ENCODE data around the gene RBM44.

The RBM44 gene

GRCh38 chr2:237870126-237870525 lies 71.5 kb downstream of the RBM44 start:
- no peak for DNase-seq (ENCODE audit: low read depth in 2 of 2)

- DNase-seq (ENCODE audit: low read depth in 2 of 2), result no peak
These were observed 72.4 kb downstream of the RBM44 start for GRCh38 chr2:237870754-237871651.

GRCh38 chr2:237872178-237872887 lies 73.8 kb downstream of the RBM44 start:
- no peak for DNase-seq (ENCODE audit: low read depth in 2 of 2)

- DNase-seq (ENCODE audit: low read depth in 2 of 2), result no peak
These were observed 74.8 kb downstream of the RBM44 start for GRCh38 chr2:237873421-237873831.

- no peak for DNase-seq (ENCODE audit: low read depth in 2 of 2)
These were observed 75.4 kb downstream of the RBM44 start for GRCh38 chr2:237873897-237874551.

GRCh38 chr2:237874585-237875161 lies 76.1 kb downstream of the RBM44 start:
- DNase-seq (ENCODE audit: low read depth in 2 of 2), result no peak

GRCh38 chr2:237875256-237876060 lies 76.9 kb downstream of the RBM44 start:
- no peak for DNase-seq (ENCODE audit: low read depth in 2 of 2)

- DNase-seq (ENCODE audit: low read depth in 2 of 2), result no peak
These were observed 77.5 kb downstream of the RBM44 start for GRCh38 chr2:237876061-237876526.

GRCh38 chr2:237876532-237876931 lies 78.0 kb downstream of the RBM44 start:
- no peak for DNase-seq (ENCODE audit: low read depth in 2 of 2)

- no peak for DNase-seq (ENCODE audit: low read depth in 2 of 2)
These were observed 78.4 kb downstream of the RBM44 start for GRCh38 chr2:237876951-237877491.

GRCh38 chr2:237877576-237878307 lies 79.2 kb downstream of the RBM44 start:
- DNase-seq (ENCODE audit: low read depth in 2 of 2), result no peak

GRCh38 chr2:237878321-237879057 lies 79.9 kb downstream of the RBM44 start:
- no peak for DNase-seq (ENCODE audit: low read depth in 2 of 2)

GRCh38 chr2:237879058-237879430 lies 80.5 kb downstream of the RBM44 start:
- DNase-seq (ENCODE audit: low read depth in 2 of 2), result no peak

GRCh38 chr2:237879991-237880560 lies 81.5 kb downstream of the RBM44 start:
- DNase-seq (ENCODE audit: low read depth in 2 of 2), result no peak

GRCh38 chr2:237882510-237883481 lies 84.2 kb downstream of the RBM44 start:
- DNase-seq (ENCODE audit: low read depth in 2 of 2), result no peak

- DNase-seq (ENCODE audit: low read depth in 2 of 2), result no peak
These were observed 85.4 kb downstream of the RBM44 start for GRCh38 chr2:237883951-237884446.

GRCh38 chr2:237884681-237885080 lies 86.1 kb downstream of the RBM44 start:
- no peak for DNase-seq (ENCODE audit: low read depth in 2 of 2)

Data from stimulated activated CD8-positive, alpha-beta memory T cell treated with anti-CD3 and anti-CD28 coated beads, Interleukin-15, amount 100 ng/mL, for 48 hours (primary cell).